PC-9 (cell line): Measurements from ENCODE around the gene RCBTB1.

ENCODE experiments used
- EZH2 ChIP-seq: fragments of 200-600 bp; sonication (generic); IDR thresholded peaks from 2 replicates; pipeline ENCODE4 v1.8.0; 2017; ENCODE audit warnings: antibody characterized with exemption, low read depth
- TF ChIP-seq, protein P1 (sequence below): fragments of 200-600 bp; sonication (generic); conservative IDR thresholded peaks from 2 replicates; pipeline ENCODE4 v1.6.1; 2017; ENCODE audit warnings: mixed run types, antibody characterized with exemption, mild to moderate bottlenecking, moderate library complexity

DNA sequence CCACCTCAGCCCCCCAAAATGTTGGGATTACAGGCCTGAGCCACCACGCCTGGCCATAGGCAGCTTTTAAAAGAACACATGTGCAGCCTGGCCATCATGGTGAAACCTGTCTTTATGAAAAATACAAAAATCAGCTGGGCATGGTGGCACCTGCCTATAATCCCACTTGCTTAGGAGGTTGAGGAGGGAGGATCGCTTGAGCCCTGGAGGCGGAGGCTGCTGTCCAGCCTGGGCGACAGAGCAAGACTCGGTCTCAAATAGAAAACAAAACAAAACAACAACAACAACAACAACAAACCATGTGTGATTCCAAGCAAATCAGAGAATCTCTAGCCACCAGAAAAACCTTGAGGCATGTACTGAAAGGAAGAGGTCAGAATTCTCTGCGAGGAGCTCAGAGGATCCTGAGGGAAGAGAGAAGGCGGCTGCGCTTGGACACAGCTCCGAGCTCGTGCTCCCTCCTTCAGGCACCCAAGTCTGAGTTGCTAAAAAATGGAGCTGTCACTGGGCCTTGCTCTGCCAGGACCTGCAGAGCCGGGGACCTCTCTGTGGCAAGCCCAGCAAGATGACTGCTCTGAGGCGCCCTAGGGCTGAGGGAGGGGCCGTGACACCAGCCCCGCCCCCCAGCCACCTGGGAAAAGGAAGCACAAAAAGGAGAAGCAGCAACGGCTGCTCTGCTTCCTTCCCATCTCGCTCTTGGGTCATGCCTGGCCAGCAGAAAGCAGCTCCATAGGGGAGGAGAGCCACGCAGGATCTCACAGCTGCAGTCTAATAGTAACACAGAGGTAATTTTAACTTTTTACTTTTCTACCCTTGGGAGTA lies 42.7 kb upstream of the RCBTB1 start, which contains the start of gene ARL11:
- TF ChIP-seq, protein P1, sequence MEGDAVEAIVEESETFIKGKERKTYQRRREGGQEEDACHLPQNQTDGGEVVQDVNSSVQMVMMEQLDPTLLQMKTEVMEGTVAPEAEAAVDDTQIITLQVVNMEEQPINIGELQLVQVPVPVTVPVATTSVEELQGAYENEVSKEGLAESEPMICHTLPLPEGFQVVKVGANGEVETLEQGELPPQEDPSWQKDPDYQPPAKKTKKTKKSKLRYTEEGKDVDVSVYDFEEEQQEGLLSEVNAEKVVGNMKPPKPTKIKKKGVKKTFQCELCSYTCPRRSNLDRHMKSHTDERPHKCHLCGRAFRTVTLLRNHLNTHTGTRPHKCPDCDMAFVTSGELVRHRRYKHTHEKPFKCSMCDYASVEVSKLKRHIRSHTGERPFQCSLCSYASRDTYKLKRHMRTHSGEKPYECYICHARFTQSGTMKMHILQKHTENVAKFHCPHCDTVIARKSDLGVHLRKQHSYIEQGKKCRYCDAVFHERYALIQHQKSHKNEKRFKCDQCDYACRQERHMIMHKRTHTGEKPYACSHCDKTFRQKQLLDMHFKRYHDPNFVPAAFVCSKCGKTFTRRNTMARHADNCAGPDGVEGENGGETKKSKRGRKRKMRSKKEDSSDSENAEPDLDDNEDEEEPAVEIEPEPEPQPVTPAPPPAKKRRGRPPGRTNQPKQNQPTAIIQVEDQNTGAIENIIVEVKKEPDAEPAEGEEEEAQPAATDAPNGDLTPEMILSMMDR = no peak
- no peak for TF ChIP-seq EZH2
